ENCODE measurements around the gene FCGR2B.
"Not testable (repeated sequence)": the region's sequence is repeated elsewhere in the genome, so short reads cannot be mapped to it uniquely, and the experiment has no call there.

DNA sequence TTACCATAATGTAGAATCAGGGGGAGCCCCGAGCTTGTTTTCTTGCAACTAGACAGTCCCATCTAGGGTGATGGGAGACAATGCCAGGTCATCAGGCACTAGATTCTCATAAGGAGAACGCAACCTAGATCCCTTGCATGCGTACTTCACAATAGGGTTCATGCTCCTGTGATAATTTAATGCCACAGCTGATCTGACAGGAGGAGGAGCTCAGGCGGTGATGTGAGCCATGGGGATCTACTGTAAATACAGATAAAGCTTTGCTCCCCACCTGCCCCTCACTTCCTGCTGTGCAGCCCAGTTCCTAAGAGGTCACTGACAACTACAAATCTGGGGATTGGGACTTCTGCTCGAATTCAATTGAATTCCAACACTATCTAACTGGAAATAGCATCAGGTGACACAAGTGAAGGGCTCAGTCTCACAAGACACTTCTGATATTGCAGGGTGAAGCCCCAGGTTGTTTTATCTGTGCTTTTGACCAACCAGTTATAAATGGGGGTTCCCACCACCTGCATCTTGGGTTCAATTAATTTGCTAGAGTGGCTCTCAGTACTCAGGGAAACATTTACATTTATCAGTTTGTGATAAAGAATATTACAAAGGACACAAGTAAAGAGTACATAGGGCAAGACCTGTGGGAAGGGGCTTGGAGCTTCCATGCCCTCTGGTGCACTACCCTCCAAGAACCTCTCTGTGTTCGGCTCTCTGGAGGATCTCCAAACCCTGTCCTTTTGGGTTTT, 24.5 kb upstream of the FCGR2B start:
- not testable (repeated sequence) for TF ChIP-seq CTCF (conservative IDR thresholded peaks at IDR 0.05 in 1 of 2, IDR thresholded peaks at IDR 0.05 in 1 of 2; ENCODE audit: extremely low read depth in 1 of 2, insufficient read depth in 1 of 2, low read depth in 1 of 2, low read length in 2 of 2); EZH2 (IDR thresholded peaks at IDR 0.05; ENCODE audit: borderline replicate concordance, low read length)

Data from mammary epithelial cell (primary cell).